ENCODE data around the gene SARNP.
"Not testable (repeated sequence)": the region's sequence is repeated elsewhere in the genome, so short reads cannot be mapped to it uniquely, and the experiment has no call there.

SARNP gene

DNA sequence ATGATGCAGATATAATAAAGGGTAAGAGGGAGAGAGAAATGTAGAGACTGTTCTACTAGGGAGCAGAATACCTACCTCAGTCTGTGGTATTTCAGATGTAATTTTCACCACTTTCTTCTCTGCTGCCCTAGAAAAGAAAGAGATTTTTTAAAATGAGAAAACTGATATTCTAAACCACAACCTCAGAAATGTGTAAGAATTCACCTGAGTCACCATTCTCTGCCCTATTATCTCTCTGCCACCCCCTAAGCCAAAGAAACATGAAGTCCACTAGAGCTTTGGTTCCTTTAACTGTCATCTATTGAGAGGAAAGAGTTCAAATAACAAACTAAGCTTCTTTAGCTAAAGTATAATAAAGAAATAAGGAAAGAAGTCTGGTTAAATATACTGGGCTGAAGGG is 21.6 kb downstream of the SARNP start:
- no peak for FAIRE-seq

DNA sequence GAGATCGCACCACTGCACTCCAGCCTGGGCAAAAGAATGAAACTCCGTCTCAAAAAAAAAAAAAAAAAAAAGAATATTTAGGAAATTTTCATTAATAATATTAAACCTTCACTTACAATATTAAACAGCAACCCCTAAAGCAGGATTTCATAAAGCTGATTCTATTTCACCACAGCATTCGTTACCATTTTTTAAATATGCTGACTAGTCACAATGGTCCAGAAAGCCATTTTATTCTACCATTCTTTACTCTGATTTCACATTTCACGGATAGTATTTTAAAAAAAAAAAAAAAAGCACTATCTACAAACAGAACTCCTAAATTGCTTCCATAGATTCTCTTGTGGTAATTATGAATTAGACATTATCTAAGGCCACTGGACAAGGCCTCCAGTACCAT is 27.6 kb downstream of the SARNP start:
- no peak for FAIRE-seq

GRCh38 chr12:55789171-55789570 is 28.4 kb downstream of the SARNP start:
- FAIRE-seq = no peak

DNA sequence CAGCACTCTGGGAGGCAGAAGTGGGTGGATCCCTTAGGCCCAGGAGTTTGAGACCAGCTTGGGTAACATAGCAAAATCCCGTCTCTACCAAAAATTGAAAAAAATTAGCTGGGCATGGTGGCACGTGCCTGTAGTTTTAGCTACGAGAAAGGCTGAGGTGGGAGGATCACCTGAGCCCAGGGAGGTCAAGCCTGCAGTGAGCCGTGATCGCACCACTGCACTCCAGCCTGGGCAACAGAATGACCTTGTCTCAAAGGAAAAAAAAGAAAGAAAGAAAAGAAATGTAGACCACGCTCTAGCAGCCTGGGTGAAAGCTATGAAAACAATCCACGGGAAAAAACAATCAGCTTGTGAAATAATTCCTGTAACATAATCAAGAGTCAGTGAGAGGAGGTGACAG is 29.0 kb downstream of the SARNP start:
- FAIRE-seq = no peak

DNA sequence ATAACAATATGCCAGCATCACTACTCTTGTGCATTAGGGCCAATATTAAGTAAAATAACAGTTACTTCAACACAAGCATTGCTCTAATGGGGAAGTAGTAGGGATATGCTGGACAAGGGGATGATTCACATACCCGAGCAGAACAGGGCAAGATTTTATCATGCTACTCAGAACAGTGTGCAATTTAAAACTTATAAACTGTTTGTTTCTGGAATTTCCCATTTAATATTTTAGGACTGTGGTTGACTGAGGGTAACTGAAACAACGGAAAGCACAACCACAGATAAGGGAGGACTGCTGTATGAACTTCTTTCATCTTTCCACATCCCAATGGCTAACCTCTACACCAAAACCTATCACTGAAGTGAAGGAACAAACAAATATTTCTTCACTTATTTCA is 36.8 kb downstream of the SARNP start:
- no peak for FAIRE-seq

DNA sequence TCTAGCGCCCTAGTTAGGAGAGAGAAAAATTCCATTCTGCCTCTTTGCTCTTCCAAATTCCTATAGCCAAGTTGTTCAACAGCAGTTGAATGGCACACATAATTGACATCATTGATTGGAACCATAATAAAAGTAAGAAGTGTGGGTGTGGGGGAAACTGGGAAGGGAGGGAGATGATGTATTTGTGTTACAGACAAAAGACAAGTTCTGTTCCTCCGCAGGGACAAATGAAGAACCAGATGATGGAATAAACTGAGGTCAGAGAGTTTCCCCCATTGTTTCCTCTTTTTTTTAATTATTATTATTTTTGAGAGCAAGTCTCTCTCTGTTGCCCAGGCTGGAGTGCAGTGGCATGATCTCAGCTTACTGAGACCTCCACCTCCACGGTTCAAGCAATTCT is 39.7 kb downstream of the SARNP start:
- FAIRE-seq = no peak

DNA sequence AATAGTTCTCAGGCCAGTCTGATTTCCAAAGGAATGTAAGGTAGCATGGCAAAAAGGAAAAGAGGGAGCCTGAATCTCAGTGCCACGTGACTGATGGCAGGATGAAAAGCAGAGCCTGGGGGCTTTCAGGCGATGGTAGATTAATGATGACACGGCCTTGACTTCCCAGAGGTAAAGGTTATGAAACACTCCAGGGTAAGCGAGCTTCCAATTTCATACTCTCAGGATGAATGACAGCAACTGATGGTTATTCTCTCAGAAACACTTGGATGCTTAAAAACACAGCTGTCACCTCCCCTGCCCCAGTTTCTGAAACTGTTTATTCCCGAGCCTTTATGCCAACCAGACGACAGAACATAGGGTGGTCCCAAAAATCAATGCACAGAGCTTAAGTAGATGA is 45.8 kb downstream of the SARNP start:
- FAIRE-seq = no peak

DNA sequence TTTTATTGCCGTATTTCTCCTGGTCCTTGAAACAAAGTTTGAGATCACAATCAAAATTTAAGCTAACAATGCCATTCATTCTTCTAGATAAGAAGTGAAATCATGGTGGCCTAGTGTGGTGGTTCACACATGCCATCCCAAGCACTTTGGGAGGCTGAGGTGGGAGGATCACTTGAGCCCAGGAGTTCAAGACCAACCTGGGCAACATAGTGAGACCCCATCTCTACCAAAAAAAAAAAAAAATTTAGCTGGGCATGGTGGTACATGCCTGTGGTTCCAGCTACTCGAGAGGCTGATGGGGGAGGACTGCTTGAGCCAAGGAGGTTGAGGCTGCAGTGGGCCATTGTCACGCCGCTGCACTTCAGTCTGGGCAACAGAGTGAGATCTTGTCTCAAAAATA is 50.4 kb downstream of the SARNP start:
- FAIRE-seq = no peak

DNA sequence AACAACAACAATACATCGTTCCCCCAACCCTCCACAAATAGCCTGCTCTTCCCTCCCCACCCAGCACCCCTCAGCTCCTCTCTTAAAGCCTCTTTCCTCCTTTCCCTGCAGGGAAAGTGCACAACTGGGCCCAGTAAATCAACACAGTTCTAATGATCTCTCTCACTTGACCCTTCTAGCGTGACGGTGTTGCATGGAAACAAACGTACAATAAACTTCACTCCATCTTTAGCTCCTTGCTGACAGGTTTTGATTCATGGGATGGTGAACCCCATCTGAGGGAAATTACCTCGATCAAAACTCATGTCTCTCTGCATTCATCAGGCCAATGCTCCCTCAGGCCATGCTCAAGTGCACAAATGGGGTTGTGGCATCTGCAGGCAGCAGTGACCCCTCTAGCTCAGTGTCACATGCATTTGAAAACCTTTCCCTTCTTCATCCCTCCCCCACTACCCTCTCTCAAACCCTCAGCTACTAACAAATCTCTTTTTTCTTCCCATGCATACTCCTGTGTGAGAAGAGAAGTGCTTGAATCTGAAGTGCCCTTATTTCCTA is 51.7 kb downstream of the SARNP start:
- FAIRE-seq = no peak

DNA sequence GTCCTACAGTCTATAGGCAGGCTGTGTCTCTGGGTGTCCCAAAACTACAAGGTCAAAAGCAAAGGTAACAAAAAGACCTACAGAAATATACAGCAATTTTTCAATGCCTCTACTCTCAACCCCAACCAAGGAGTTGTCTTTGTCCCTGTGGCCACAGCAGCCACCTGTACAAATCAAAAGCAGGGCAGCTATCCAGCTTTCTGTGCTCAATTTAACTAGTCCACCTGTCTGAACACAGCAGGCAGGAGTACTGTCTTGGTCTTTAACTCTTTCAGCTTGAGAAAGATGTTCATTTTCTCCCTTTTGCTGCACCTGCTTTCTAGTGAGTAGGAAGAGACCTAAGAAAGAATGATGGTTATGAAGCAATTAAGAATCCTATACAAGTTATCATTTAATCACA is 54.9 kb downstream of the SARNP start:
- no peak for FAIRE-seq

GRCh38 chr12:55760663-55761062 is 56.9 kb downstream of the SARNP start:
- no peak for FAIRE-seq

- FAIRE-seq = not testable (repeated sequence)
Observed at GRCh38 chr12:55758575-55758974, 58.9 kb downstream of the SARNP start.

DNA sequence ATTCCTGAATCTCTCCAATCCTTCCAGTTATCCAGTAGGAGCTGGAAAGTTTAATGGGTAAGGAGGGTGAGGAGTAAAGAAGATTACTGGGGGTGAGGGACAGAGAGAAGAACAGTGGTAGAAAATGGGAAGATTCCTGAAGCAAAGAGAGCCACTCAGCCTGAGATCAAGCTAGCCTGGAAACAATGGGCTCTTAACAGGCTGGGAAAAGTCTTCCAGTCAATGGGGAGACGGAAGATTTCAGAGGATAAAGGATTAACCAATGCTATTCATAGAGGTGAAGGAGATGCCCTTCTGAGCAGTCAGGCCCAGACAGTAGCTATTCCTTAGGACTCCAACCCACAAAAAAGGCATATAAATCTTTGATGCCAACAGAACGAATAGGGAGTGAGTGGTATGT is 59.8 kb downstream of the SARNP start:
- no peak for FAIRE-seq

DNA sequence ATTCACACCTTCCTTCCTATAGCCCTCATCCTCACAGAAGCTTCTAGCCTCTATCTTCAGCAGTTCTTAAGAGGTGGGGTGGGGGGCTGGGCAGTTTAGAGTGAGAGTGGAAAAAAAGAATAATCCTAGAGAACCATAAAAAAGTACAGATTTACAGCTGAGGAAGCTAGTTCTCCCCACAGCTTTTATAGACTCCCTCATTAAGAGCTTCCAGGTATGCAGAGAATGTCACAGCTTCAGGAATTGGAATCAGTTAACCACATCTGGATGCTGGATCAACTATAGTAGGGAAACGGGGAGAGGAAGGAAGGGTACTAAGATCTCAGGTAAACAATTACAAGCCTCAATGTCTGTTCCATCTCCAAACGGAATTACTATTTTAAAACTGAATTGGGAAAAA is 62.3 kb downstream of the SARNP start:
- no peak for FAIRE-seq

GRCh38 chr12:55748230-55748993 is 69.1 kb downstream of the SARNP start:
- FAIRE-seq = no peak

DNA sequence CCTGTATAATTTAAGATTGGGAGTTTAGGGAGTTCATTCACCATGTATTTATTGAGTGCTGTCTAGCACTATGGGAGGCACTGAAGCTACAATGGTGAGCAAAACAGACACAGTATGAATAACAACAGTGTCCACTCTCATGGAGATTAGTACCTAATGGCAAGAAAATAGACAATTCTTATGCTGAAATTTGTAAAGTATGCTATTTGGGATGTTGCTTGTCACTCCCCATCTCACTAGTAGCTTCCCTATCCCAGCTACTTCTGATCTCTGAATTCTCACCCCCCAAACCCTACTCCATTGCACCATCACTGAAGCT is 70.7 kb downstream of the SARNP start:
- FAIRE-seq = no peak

GRCh38 chr12:55746174-55746912 is 71.2 kb downstream of the SARNP start:
- no peak for FAIRE-seq

DNA sequence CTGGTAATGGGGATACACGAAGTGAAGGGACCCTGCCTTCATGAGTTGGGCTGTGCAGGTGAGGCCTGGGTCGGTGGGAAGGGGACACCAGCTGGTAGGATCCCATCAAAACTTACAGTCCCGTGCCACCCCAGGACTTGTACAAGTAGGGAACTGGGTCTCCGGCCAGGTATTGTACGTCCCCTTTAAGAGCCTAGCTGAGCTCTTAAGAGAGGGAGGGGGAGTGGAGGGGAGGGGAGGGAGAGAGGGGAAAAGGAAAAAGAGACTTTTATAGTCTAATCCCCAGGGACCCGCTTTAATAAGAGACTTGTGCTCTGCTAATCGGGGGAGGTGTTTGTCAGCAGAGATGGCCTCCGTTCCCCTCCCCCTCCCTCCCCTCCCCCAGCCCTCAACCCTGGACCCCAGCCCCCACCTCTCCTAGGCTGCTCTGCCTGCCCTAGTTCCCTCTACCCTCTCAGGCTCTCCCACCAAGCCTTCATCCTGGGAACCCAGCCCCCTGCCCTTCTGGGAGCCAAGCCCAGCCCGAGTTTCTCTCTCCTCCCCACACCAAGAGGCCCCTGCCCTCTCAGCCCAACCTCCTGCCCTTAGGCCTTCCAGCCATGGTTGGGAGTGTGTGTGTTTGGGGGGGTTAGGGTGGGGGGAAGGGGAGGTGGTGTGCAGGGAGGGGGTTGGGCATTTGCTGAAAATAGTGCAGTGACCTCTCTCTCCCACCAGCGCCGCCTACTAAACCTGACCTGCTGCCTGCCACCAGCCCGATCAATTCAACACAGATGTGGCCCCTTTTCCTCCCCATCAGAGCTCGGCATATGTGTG is 72.0 kb downstream of the SARNP start:
- FAIRE-seq = no peak

- FAIRE-seq = no peak
Observed at GRCh38 chr12:55744340-55745030, 73.0 kb downstream of the SARNP start.

GRCh38 chr12:55743406-55744339 is 73.9 kb downstream of the SARNP start:
- FAIRE-seq = no peak

GRCh38 chr12:55742719-55743405 is 74.7 kb downstream of the SARNP start, which contains the start of gene GDF11:
GDF11 (plus strand) TSS chr12:55743122; CDS start chr12:55743317, 195 bp downstream.
- FAIRE-seq = no peak
